B cell (primary cell): Measurements from ENCODE around the gene TBX10. TPM values are rescaled to one million over a fixed set of nuclear protein-coding genes. Genes with fewer than 3 reads are reported as not detected.

Experiments
- ATAC-seq: fragments of 200-7000 bp; cut with Tn5 transposase; one replicate; pipeline ENCODE4 v1.10.0; 2021; ENCODE audit warnings: low read depth, mild to moderate bottlenecking, moderate number of reproducible peaks, moderate library complexity
- CTCF ChIA-PET: fragments of 350-600 bp; sonication (Branson Sonifier 250); formaldehyde crosslinking; loops from one replicate; lab custom pipeline; 2021; ENCODE audit warnings: antibody characterized with exemption, inconsistent platforms; lab: Charles Lee
- POLR2A ChIA-PET: fragments of 350-600 bp; sonication (Branson Sonifier 250); formaldehyde crosslinking; loops from one replicate; lab custom pipeline; 2021; ENCODE audit warnings: antibody characterized with exemption; lab: Charles Lee
- DNase-seq: peaks from one replicate; pipeline ENCODE4 v3.0.0; 2013
- H2AFZ ChIP-seq: 2 replicates; pipeline ENCODE4 v1.6.1; 2012; ENCODE audit warnings: mild to moderate bottlenecking, low read depth, low read length; ENCODE audit not compliant: insufficient read depth, poor library complexity, severe bottlenecking
- H3K27ac ChIP-seq, 2 donors: 1 replicate in 1 of 2; 2 replicates in 1 of 2; pipeline ENCODE4 v1.5.1; 2012 to 2013; ENCODE audit warnings: low read length in 2 of 2, mild to moderate bottlenecking in 2 of 2, moderate library complexity in 1 of 2
- H3K27me3 ChIP-seq, 4 experiments: fragments of 200-600 bp in 1 of 4; sonication (generic) in 1 of 4; replicated peaks in 1 of 4; 1 replicate in 2 of 4; 2 replicates in 2 of 4; pipeline versions ENCODE4 v1.6.1 to v1.7.0; 2013 to 2016; ENCODE audit warnings: low read length in 3 of 4, mild to moderate bottlenecking in 2 of 4, mixed read lengths in 1 of 4, moderate library complexity in 1 of 4; ENCODE audit not compliant: insufficient read depth in 4 of 4, control insufficient read depth in 3 of 4; ENCODE audit errors: control extremely low read depth in 1 of 4
- H3K36me3 ChIP-seq, 2 experiments: replicated peaks in 1 of 2; 1 replicate in 1 of 2; 2 replicates in 1 of 2; pipeline versions ENCODE4 v1.6.1 to v1.7.1; 2013; ENCODE audit warnings: low read length in 1 of 2; ENCODE audit not compliant: insufficient read depth in 2 of 2, control insufficient read depth in 1 of 2; ENCODE audit errors: control extremely low read depth in 1 of 2, extremely low read depth in 1 of 2
- H3K4me1 ChIP-seq, 2 donors: fragments of 200-600 bp in 1 of 2; sonication (generic) in 1 of 2; 1 replicate in 1 of 2; 2 replicates in 1 of 2; pipeline versions ENCODE4 v1.5.1 to v1.6.1; 2013 to 2017; ENCODE audit warnings: low read length in 2 of 2; ENCODE audit not compliant: control insufficient read depth in 2 of 2, insufficient read depth in 2 of 2
- H3K4me2 ChIP-seq: replicated peaks from 2 replicates; pipeline ENCODE3; 2012; ENCODE audit warnings: mild to moderate bottlenecking, low read depth, low read length; ENCODE audit not compliant: poor library complexity, severe bottlenecking
- H3K4me3 ChIP-seq, 5 experiments: fragments of 200-600 bp in 1 of 5; sonication (generic) in 1 of 5; 1 replicate in 3 of 5; 2 replicates in 2 of 5; pipeline versions ENCODE4 v1.5.1 to v1.7.0; 2011 to 2016; ENCODE audit warnings: low read length in 4 of 5, mild to moderate bottlenecking in 4 of 5, low read depth in 2 of 5, control low read depth in 1 of 5, moderate library complexity in 1 of 5; ENCODE audit not compliant: insufficient read depth in 1 of 5; ENCODE audit errors: control extremely low read depth in 1 of 5, extremely low read depth in 1 of 5
- H3K79me2 ChIP-seq: fragments of 200-600 bp; sonication (generic); one replicate; pipeline ENCODE4 v1.6.0; 2016; ENCODE audit warnings: low read length; ENCODE audit not compliant: control insufficient read depth, insufficient read depth
- H3K9ac ChIP-seq: fragments of 200-600 bp; sonication (generic); 2 replicates; pipeline ENCODE4 v1.6.1; 2017; ENCODE audit warnings: mild to moderate bottlenecking, low read length, moderate library complexity
- H3K9me3 ChIP-seq, 3 donors: one replicate each; pipeline versions ENCODE4 v1.6.1 to v1.7.1; 2013; ENCODE audit warnings: low read length in 2 of 3; ENCODE audit not compliant: control insufficient read depth in 2 of 3, insufficient read depth in 1 of 3; ENCODE audit errors: control extremely low read depth in 1 of 3
- H4K20me1 ChIP-seq: 2 replicates; pipeline ENCODE4 v1.6.0; 2012; ENCODE audit warnings: mild to moderate bottlenecking, low read length; ENCODE audit not compliant: insufficient read depth, control insufficient read depth, poor library complexity, severe bottlenecking
- H3K27ac Mint-ChIP-seq: one replicate; pipeline ENCODE4 v1.8.0; 2021; ENCODE audit warnings: mixed read lengths
- H3K27me3 Mint-ChIP-seq: one replicate; pipeline ENCODE4 v1.8.0; 2021; ENCODE audit warnings: mixed read lengths
- H3K4me1 Mint-ChIP-seq: one replicate; pipeline ENCODE4 v1.8.0; 2021; ENCODE audit warnings: mixed read lengths
- H3K4me3 Mint-ChIP-seq: one replicate; pipeline ENCODE4 v1.8.0; 2021; ENCODE audit warnings: mixed read lengths
- H3K9me3 Mint-ChIP-seq: one replicate; pipeline ENCODE4 v1.8.0; 2022; ENCODE audit warnings: mixed read lengths; ENCODE audit not compliant: insufficient read depth
- CTCF ChIP-seq: fragments of 200-600 bp; IDR thresholded peaks from one replicate; pipeline ENCODE4 v1.8.0; 2022; ENCODE audit warnings: antibody characterized with exemption, mild to moderate bottlenecking
- EZH2 ChIP-seq: IDR thresholded peaks from 2 replicates; pipeline ENCODE4 v1.6.1; 2012; ENCODE audit warnings: borderline replicate concordance, low read depth, mild to moderate bottlenecking, moderate library complexity, low read length; ENCODE audit not compliant: insufficient read depth, poor library complexity, severe bottlenecking
- WGBS: methylation state at CpG from one replicate; pipeline ENCODE4 v1.1.5; 2013; ENCODE audit warnings: missing lambda C conversion rate; ENCODE audit not compliant: insufficient coverage; 5-methylcytosine and 5-hydroxymethylcytosine counted together
- intact Hi-C: fragments of 100-400 bp; cut with micrococcal nuclease; formaldehyde crosslinking; loops from one replicate; pipeline ENCODE4 v1.10.0; 2022
- polyA plus RNA-seq: library from polyadenylated mRNA; depleted of rRNA; stranded (reverse); fragments of >200 nt; gene quantifications from 2 replicates; pipeline ENCODE4 v1.2.3, GENCODE V29; 2012
- total RNA-seq, 2 donors: library from RNA; stranded (reverse); fragments of 120-200 nt in 1 of 2; gene quantifications; 1 replicate in 1 of 2; 2 replicates in 1 of 2; pipeline versions ENCODE4 v1.2.3 to v1.2.4, GENCODE V29; 2013 to 2022

Gene TBX10
- total and polyA plus RNA-seq, 2 donors (not counting 1 experiment from before 2014, with no cell fraction given), result not detected

GRCh38 chr11:67644042-67644441 lies 4.5 kb upstream of the TBX10 start:
- ChIA-PET POLR2A (no interaction called here), CTCF (interaction anchor here (1.8 to 9.2 kb wide), 4 partner anchors 7 to 71 kb away, joined by 6 to 149 read pairs (median 78); partner anchors contain the start of gene NUDT8)
- ATAC-seq, result no peak
- H3K27ac ChIP-seq, result no peak overlapping the region
- H3K9me3 ChIP-seq, result peaks cover 0 to 23% (median 5%) of the 10 kb centered on the region in 3 donors
- 100% methylated on average over 4 of the region's 5 CpGs for WGBS
- no peaks in the 10 kb centered on the region for H3K79me2 ChIP-seq
- H3K27me3 Mint-ChIP-seq, result peaks cover 4% of the 10 kb centered on the region
- no peaks in the 10 kb centered on the region for H3K36me3 ChIP-seq
- peak overlapping the region; percentile 79 for H3K4me2 ChIP-seq
- H3K4me1 Mint-ChIP-seq, result peaks cover 47% of the 10 kb centered on the region
- peaks cover 0 to 18% (median 3%) of the 10 kb centered on the region in 4 experiments for H3K27me3 ChIP-seq
- no peak overlapping the region for H3K9ac ChIP-seq
- no peak overlapping the region for H3K4me3 Mint-ChIP-seq
- no peak overlapping the region for H3K4me3 ChIP-seq
- DNase-seq, result peak; percentile 12
- intact Hi-C loops, result no loop called here
- H2AFZ ChIP-seq, result no peak overlapping the region
- H3K27ac Mint-ChIP-seq, result no peak overlapping the region
- TF ChIP-seq CTCF, result no peak
- no peak for TF ChIP-seq EZH2
- peaks cover 55 to 59% of the 10 kb centered on the region in 2 donors for H3K4me1 ChIP-seq
- no peaks in the 10 kb centered on the region for H4K20me1 ChIP-seq
- no peaks in the 10 kb centered on the region for H3K9me3 Mint-ChIP-seq

- Histone ChIP-seq H3K79me2 (no peaks in the 10 kb centered on the region), H3K27ac (no peak overlapping the region), H3K4me2 (no peak overlapping the region), H3K36me3 (no peaks in the 10 kb centered on the region), H3K4me3 (no peak overlapping the region), H3K9ac (no peak overlapping the region), H3K9me3 (peaks cover 0 to 16% (median 5%) of the 10 kb centered on the region in 3 donors), H2AFZ (no peak overlapping the region), H4K20me1 (no peaks in the 10 kb centered on the region), H3K27me3 (peaks cover 0 to 18% (median 3%) of the 10 kb centered on the region in 4 experiments), H3K4me1 (peaks cover 39 to 43% of the 10 kb centered on the region in 2 donors)
- no peak for ATAC-seq
- no peak overlapping the region for H3K27ac Mint-ChIP-seq
- peaks cover 4% of the 10 kb centered on the region for H3K27me3 Mint-ChIP-seq
- no peak for DNase-seq
- no peaks in the 10 kb centered on the region for H3K9me3 Mint-ChIP-seq
- peaks cover 34% of the 10 kb centered on the region for H3K4me1 Mint-ChIP-seq
- WGBS, result 94% methylated on average over 14 of the region's 15 CpGs
- ChIA-PET POLR2A (no interaction called here), CTCF (interaction anchor here (0.8 to 8.8 kb wide), 3 partner anchors 13 to 43 kb away, joined by 3 to 105 read pairs (median 3); partner anchors contain the start of gene NUDT8)
- intact Hi-C loops, result no loop called here
- no peak overlapping the region for H3K4me3 Mint-ChIP-seq
- TF ChIP-seq EZH2 (no peak), CTCF (no peak)
These were observed 2.9 kb upstream of the TBX10 start for GRCh38 chr11:67642173-67643120.
